Measurements from ENCODE around the gene CHMP4A. TPM values are rescaled to one million over a fixed set of nuclear protein-coding genes. Genes with fewer than 3 reads are reported as not detected.

Gene CHMP4A
- total RNA-seq, 1 experiment from 2014 or later, result 60.1 TPM

DNA sequence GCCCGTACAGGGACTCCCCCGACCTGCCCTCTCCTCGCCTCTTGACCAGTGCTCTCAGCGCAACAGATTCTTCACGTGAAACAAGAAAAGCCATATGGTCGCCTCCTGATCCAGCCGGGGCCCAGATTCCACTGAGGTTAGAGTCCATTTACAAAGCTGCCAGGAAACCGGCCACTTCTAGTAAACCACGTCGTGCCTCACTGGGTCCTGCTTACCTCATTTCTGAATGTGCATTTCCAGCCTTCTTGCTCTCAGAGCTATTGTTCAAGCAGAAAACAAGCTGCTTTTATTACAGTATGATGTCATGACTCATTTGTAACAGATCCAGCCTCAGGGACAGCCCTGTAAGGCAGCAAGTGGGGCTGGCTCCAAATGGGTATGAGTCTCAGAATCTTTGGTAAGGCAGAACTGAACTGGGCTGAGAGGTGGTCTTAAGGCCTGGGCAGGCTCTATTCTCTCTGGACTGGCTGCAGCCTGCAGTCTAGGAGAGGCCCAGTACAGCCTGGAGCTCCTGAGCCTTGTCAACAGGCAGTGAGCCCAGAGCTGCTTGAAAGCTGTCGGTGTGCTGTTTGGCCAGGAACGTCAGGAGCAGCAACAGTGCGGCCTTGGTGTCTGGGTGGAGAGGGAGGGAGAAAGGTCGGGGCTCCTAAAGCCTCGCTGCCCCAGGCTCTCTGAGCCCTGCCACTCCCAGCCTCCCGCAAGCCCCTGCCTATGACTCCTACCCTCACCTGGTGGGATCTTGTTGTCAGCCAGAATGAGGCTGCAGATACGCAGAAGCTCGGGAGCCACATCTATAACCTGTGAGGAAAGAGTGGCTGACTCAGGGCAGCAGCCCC, 33.1 kb downstream of the CHMP4A start:
- no peak for DNase-seq (ENCODE audit: low read depth)

DNA sequence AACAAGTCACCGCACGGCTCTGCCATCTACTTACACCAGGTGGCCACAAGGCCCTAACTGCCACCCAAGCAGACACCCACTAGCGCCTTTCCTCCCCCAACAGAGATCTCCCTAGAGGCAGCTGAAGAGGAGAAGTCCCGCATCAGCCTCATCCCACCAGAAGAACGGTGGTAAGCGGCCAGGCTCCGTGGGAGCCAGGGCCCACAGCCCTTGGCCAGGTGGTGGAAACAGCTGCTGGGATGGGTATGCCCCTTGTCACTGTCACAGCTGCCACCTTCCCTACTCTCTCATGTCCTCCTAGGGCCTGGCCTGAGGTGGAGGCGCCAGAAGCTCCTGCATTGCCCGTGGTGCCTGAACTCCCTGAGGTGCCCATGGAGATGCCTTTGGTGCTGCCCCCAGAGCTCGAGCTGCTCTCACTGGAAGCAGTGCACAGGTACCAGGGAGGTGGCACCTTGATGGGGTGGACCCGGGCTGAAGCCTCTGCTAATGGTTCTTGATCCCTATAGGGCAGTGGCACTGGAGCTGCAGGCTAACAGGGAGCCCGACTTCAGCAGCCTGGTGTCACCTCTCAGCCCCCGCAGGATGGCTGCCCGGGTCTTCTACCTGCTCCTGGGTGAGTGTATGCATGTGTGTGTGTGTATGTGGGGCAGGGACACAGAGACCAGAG, 33.9 kb downstream of the CHMP4A start:
- DNase-seq (ENCODE audit: low read depth), result no peak

DNA sequence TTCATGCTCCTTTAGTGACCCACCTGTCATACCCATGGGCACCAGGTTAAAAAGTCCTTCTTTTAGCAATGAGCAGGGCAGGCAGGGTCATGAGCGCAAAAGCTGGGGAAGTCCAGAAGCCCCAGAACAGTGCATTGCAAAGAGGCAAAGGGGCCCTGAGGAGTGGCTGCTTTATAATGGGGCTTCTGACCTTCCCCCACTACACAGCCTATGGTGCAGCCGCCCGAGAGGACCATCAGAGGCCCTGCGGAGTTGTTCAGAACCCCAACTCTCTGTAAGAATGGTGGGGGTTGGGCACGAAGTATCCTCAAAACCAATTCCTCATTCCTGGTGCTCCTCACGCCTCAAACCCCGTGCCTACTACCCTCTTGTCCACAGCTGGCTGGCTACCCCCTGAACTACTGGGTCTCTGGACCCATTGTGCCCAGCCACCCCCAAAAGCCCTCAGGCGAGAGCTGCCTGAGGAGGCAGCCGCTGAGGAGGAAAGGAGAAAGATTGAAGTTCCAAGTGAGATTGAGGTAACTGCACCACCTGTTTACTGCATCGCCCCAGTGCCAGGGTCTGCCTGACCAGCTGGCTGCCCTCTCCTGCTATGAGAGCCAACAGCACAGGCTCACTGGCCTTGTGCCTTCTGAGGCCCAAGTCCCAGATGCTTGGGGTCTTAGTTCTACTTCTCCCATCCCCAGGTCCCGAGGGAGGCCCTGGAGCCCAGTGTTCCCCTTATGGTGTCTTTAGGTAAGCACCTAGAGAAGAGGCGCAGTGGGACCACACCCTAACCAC, 34.7 kb downstream of the CHMP4A start:
- no peak for DNase-seq (ENCODE audit: low read depth)

DNA sequence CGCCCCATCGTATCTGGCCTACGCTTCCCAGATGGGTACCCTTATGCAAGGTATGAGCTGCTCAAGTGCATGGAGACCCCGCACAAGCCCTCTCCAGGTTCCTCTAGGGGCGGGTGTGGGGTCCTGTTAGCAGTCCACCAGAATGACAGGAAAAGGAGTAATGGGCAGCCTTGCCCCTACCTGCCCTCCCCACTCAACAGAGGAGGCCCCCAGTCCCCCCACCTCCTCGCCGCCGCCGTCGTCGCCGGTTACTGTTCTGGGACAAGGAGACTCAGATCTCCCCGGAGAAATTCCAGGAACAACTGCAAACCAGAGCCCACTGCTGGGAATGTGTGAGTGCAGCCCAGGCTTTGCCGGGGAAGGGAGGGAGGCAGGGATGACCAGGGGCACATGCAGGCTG, 35.4 kb downstream of the CHMP4A start:
- no peak for DNase-seq (ENCODE audit: low read depth)

DNA sequence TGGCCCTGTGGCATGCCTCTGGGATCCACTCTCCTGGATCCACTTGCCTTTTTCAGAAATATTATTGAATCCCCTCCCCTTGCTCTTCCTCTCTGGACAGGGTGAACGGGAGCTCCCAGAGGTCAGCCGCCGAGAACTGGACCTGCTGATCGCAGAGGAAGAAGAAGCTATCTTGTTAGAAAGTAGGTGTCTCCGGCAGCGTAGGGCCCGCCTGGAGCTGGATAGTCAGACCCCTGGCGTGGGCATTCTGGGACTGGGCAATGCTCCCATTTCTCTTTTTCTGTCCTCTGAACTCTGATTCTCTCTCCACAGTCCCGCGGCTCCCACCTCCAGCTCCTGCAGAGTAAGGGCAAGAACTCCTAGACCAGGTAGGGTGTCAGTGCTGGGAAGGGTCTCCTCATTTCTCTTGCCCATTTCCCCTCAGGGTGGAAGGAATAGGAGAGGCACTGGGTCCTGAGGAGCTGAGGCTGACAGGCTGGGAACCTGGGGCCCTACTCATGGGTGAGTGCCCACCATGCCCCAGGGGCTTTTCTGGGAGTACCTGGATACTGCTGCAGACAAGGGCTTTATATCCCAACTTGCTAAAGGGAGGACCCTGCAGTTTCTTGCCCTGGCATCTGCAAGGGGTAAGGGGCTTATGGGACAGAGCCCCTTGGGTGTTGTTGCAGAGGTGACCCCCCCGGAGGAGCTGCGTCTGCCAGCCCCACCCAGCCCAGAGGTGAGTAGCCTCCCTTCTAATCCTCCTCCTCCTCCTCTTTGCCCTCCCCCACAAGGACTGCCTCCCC, 36.1 kb downstream of the CHMP4A start:
- DNase-seq (ENCODE audit: low read depth), result no peak

- no peak for DNase-seq (ENCODE audit: low read depth)
These were observed 36.7 kb downstream of the CHMP4A start for GRCh38 chr14:24176599-24176998.

DNA sequence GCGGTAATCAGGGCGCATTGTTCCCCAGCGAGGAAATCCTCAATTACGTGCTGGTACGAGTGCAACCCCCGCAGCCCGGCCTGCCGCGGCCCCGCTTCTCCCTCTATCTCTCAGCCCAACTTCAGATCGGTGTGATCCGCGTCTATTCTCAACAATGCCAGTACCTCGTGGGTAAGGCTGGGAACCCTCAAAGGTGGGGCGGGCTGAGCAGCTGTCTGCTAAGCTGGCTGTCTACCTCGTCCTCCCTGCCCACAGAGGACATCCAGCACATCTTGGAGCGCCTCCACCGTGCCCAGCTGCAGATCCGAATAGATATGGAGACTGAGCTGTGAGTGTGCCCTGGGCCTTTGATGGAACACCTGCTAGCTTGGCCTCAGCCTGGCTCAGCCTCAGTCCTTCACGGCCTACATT, 40.4 kb downstream of the CHMP4A start:
- no peak for DNase-seq (ENCODE audit: low read depth)

- no peak for DNase-seq (ENCODE audit: low read depth)
These were observed 40.9 kb downstream of the CHMP4A start for GRCh38 chr14:24172261-24172860.

DNA sequence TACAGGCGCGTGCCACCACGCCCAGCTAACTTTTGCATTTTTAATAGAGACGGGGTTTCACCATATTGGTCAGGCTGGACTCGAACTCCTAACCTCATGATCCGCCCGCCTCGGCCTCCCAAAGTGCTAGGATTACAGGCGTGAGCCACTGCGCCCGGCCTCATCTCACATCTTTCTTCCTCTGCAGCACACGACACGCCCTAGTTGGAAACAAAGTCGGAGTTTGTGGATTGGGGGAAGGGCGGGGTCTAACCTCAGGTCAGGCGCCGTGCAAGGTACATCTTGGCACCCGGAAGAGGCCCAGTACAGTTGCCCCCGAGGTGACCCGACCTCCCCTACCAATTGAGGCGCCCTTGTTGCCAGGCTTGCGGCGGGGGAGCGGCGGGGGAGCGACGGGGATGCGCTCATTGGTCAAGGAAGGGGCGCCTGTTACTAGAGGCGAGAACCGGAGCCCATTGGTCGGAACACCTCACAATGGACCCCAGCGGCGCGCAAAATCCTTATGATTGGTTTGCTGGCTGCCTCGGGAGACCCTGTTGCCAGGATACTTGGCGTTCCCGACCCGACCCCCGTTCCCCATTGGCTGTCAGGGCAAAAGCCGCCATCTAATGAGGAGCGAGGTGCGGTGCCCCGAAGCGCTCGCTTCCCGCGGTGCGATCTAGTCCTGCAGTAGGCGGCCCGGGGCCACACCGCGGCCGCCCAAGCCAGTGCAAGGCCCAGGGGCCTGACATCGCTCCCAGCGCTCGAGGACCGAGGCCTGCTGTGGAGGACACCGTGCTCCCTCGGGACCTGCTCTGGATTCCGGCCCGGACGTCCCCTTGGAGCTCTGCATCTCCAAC, 41.6 kb downstream of the CHMP4A start, which contains the start of gene REC8:
Gene REC8 (plus strand): TSS at position 659 of the 839 bp plus-strand sequence. CDS start 473 bp downstream, outside the sequence.
- DNase-seq (ENCODE audit: low read depth), result no peak

DNA sequence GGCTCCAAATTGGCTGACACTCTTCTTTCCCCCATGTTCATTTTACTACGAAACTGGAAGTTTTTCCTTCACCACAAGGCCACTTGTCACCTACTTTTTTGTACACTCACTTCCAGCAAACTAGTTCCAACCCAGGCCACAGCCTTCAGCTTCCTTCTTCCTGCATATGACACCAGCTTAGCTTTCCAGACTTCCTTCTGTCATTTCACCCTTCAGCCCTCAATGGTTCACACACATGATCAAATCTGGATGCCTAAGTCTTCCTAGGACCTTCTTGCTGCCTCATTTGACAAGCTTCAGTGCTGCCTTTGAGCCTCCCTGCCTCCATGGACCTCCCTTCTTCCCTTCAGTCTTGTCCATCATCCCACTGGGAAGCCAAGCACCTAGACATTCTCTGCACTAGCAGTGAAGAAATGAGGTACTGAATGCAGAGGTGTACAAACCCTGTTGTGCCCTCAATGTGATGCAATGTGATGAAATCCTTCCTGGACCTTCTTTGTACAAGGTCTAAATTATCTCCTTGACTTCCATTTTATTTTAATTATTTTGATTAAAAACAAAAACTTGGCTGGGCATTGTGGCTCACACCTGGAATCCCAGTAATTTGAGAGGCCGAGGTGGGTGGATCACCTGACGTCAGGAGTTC, 45.7 kb downstream of the CHMP4A start:
- DNase-seq (ENCODE audit: low read depth), result no peak

DNA sequence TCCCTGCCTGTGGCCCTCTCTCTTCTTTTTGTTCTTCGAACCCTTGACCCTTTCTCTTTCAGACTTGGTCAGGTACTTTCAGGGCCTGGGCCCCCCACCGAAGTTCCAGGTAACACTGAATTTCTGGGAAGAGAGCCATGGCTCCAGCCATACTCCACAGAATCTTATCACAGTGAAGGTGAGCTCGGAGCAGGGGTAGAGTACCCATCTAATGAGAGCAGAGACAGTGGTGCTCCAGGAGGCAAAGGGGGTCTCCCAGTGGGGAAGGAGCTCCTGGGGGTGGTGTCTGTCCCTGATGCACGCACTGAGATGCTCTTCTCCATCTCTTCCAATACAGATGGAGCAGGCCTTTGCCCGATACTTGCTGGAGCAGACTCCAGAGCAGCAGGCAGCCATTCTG, 47.5 kb downstream of the CHMP4A start:
- DNase-seq (ENCODE audit: low read depth), result no peak

- DNase-seq (ENCODE audit: low read depth), result no peak
These were observed 48.7 kb downstream of the CHMP4A start for GRCh38 chr14:24164518-24164991.

DNA sequence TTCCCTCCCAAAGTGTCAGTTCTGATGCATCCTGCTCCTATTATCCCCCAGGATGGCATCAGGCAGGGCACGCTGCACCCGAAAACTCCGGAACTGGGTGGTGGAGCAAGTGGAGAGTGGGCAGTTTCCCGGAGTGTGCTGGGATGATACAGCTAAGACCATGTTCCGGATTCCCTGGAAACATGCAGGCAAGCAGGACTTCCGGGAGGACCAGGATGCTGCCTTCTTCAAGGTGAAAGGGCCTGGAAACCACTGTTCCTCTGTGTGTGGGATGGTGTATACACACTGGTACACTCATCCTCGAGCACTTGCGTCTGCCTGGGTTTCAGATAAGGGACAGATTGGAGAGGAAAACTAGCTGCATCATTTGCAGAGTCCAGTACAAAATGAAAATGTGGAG, 51.2 kb downstream of the CHMP4A start:
- no peak for DNase-seq (ENCODE audit: low read depth)

- peak; percentile 97 for DNase-seq (ENCODE audit: low read depth)
These were observed 52.2 kb downstream of the CHMP4A start, which contains the start of gene IRF9 for GRCh38 chr14:24160850-24161804. IRF9 (plus strand) TSS chr14:24161265; CDS start chr14:24162145, 880 bp downstream.

DNA sequence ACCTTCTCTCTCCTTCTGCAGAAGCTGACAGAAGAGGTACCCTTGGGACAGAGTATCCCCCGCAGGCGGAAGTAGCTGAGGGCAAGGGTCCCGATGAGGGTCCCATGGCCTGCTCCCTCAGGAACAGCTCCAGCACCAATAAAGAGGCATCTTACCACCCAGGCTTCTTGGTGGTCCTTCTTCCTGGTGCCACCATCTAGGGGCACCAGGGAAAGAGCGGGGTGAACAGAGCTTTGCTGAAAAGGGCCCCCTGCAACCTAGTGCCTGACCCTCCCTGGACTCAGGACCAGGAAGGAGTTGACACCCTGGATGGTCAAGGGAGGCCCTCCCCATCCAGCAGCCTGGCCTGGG, 52.8 kb downstream of the CHMP4A start:
- DNase-seq (ENCODE audit: low read depth), result no peak

GRCh38 chr14:24159777-24160498, 53.4 kb downstream of the CHMP4A start:
- DNase-seq (ENCODE audit: low read depth), result no peak

Measured in Daoy (cell line).